Mesenteric fat pad (tissue), 1 donor: Measurements from ENCODE around the gene TMEM132E. TPM values are rescaled to one million over a fixed set of nuclear protein-coding genes. Genes with fewer than 3 reads are reported as not detected.
"Not testable (repeated sequence)": the region's sequence is repeated elsewhere in the genome, so short reads cannot be mapped to it uniquely, and the experiment has no call there.

ENCODE experiments used
- DNase-seq: peaks from one replicate; pipeline ENCODE4 v3.0.0-alpha.2; 2020; ENCODE audit warnings: low spot score
- long read RNA-seq: library from polyadenylated mRNA; unstranded; transcript quantifications from one replicate; pipeline ENCODE4 v2.0.0, GENCODE V29; 2020
- total RNA-seq: library from RNA; stranded (reverse); fragmentation: NEBNext Ultra II Directional; extraction: Animal tissue kit (Norgen Biotek cat#: 25700); gene quantifications from one replicate; pipeline ENCODE4 v1.2.1, GENCODE V29; 2021
- donor health status: DM: yes; HTN: yes; CAD: no.

The TMEM132E gene, protein sequence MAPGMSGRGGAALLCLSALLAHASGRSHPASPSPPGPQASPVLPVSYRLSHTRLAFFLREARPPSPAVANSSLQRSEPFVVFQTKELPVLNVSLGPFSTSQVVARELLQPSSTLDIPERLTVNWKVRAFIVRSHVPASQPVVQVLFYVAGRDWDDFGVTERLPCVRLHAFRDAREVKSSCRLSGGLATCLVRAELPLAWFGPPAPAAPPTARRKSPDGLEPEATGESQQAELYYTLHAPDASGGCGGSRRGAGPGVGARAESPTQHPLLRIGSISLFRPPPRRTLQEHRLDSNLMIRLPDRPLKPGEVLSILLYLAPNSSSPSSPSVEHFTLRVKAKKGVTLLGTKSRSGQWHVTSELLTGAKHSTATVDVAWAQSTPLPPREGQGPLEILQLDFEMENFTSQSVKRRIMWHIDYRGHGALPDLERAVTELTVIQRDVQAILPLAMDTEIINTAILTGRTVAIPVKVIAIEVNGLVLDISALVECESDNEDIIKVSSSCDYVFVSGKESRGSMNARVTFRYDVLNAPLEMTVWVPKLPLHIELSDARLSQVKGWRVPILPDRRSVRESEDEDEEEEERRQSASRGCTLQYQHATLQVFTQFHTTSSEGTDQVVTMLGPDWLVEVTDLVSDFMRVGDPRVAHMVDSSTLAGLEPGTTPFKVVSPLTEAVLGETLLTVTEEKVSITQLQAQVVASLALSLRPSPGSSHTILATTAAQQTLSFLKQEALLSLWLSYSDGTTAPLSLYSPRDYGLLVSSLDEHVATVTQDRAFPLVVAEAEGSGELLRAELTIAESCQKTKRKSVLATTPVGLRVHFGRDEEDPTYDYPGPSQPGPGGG (N-terminal part only)
- total RNA-seq = 0.16 TPM
- long read RNA-seq = 0 reads

DNA sequence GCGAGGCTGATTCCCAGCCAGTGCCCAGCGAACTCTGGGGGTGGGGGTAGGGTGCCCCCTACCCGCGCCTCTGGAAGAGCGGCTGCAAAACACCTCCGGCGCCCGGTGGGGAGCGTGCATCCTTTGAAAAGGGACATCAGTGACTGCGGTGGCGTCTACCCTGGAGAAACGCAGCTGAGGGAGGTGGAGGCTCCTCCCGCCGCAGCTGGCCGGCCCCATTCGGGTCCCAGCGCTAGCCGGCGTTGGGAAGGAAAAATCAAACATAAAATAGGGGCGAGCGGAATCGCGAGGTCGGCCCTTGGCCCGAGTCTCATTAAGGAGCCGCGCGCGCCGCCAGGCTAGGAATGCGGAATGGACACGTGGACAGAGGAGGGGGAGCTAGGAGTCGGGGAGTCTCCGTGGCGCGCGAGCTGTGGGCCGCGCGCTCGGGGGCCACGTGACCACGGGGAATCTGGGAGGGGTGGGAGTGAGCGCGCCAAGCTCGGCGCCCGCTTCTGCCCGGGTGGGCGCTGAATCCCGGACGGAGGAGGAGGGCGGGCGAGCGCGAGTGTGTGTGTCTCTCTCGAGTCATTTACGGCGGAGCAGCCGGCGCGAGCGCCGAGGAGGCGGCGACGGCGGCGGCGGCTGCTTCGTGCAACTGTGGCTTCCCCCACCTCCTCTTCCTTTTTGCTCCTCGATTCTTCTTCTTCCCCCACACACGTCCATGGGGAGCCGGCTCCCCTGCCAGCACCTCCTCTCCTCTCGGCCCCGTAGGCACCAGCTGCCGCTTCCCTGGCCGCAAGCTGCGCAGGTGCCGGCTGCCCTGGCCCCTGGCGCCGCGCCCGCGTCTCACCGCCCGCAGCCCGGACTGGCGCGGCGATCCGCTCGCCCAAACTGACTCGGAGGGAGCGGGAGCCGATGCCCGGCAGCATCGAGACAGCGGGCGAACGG is at the start of gene TMEM132E:
Gene TMEM132E (plus strand): TSS at position 566 of the 930 bp plus-strand sequence. CDS start 1,495 bp downstream, outside the sequence.
- DNase-seq = no peak

DNA sequence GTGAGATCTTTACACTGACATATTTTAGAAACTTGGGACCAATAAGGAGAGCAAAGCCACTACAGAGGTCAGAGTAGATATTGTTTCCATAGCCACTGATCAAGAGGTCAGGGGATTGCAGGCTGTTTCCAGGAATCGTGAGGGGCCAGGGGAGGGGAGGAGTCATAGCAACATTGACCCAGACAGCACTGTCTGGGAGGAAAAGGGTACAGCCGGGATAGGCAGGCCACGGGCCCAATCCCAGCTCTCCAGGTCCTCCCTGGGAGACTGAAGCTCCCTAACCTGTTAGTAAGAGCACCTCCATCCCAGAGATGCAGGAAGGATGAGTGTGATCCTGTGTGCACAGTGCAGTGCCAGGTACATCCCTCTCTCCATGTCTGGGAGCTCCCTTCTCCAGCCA is 48.5 kb upstream of the TMEM132E start:
- no peak for DNase-seq

DNA sequence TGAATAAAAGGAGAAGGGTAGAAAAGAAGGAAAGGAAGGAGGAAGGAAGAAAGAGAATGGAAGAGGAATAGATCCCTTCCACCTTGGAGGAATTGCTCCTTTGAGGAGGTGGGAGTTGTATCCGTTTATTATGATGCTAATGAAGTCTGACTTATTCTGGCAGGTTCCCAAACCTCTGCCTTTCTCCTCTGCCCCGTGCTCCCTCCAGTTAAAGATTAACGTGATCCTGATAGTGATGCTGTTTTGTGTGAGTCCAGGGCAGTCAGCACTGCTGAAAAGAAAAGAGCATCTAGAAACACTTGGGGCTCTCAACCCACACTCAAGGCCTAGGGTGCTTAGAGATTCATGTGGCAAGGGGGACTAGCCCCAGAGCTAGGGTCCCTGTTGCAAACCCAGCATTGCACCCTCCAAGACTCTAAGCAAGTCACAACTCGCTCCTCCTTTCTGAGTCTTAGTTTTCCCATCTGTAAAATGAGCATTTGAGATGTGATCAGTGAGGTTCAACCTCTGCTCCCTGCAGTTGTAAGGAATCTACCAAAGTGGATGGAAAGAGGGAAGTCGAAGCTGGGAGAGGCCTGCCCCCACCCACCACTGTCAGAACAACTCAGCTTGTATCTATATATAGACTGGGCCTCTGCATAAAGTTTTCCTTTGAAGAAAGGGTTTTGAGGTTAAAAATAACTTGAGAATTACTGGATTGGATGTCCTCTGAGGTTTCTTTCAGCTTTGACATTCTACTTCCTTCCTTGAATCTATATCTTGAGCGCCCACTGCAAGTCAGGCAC is 46.9 kb upstream of the TMEM132E start:
- DNase-seq = no peak

DNA sequence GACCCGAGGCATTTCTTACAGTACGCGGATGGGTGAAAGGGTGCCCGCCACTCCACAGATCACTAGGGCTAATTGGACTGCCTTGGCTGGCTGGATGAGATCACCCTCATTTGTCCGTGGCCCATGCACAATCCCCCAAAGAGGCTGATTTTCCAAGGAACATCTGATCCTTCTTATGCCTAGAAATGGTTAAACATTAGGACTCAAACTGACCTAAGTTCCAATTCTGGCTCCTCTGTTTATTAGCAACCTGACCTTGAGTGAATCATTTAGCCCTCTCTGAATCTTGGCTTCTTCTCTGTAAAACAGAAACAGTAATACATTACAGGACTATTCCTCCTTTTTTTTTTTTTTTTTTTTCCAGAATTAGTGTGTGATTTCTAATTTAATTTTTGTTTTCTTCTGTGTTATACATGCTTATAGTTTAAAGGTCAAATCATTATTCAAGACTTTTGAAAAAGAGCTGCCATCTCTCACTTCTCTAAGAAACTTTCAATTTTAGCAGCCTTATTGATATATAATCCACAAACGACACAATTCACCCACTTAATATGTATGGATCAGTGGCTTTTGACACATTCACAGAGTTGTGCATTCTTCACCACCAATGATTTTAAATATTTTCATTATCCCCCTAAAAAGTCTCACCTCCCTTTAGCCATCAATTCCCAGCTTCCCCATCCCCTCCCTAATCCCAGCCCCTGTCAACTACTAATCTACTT is 45.4 kb upstream of the TMEM132E start:
- DNase-seq = no peak

DNA sequence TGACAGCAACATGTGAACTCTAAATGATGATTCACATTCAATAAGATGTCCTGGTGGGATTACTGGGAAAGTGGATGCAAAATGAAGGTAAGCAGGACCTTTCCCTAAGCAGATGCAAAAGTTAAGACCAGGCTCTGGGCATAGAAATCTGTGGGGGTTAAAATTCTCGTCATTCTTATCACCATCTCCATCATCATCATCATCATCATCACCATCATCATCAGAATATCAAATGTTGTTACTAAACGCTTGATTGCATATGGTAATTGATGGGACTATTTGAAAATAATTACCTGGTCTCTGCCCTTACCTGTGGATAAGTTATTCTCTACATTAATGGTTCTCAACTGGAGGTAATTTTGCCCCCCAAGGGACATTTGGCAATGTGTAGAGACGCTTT is 41.9 kb upstream of the TMEM132E start:
- DNase-seq = no peak

DNA sequence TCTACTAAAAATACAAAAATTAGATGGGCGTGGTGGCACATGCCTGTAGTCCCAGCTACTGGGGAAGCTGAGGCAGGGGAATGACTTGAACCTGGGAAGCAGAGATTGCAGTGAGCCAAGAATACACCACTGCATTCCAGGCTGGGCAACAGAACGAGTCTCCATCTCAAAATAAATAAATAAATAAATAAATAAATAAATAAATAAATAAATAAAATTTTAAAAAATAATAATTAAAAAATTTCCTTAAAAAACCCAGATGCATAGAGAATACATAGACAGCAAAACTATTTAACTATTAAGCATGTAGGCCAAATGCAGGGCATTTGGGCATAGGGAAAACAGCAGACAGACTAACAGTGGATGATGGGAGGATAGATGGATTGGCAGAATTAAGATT is 40.8 kb upstream of the TMEM132E start:
- not testable (repeated sequence) for DNase-seq

DNA sequence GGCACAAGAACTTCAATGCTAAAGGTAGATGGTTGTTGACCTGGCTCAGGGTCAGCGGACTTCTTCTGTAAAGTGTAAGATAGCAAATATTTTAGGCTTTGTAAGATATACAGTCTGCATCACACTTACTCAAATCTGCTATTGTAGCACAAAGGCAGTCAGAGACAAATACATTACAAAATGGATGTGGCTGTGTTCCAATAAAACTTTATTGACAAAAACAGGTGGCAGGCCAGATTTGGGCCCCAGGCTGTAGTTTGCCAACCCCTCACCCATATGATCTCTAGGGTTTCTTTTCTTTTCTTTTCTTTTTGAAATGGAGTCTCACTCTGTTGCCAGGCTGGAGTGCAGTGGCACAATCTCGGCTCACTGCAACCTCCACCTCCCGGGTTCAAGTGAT is 39.5 kb upstream of the TMEM132E start:
- no peak for DNase-seq

DNA sequence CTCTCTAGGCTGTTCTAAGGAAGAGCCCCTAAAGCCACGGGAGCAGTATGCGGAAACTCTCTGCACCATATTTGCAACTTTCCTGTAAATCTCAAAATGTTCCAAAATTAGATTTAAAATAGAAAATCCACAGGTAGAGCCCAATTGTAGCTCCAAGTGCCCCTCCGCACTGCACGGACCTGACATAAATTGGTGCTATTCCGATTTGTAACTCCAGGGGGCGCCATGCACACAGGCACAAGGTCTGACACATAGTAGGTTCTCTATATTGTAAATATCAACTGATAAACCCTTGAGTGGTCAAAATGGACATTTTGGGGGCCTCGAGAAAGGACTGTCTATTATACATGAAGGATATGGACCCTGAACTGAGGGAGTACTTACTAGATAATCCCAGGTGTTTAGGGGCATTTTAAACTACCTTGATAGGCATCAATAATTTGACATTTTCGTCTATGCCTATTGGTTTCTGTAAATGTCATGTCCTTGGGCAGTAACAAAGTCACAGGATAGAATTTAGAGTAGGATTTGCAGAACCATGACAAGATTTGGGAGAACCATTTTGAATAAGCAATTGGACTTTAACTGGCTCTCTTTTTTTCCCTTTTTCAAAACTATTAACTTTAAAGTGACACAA is 36.6 kb upstream of the TMEM132E start:
- peak; percentile 55 for DNase-seq

DNA sequence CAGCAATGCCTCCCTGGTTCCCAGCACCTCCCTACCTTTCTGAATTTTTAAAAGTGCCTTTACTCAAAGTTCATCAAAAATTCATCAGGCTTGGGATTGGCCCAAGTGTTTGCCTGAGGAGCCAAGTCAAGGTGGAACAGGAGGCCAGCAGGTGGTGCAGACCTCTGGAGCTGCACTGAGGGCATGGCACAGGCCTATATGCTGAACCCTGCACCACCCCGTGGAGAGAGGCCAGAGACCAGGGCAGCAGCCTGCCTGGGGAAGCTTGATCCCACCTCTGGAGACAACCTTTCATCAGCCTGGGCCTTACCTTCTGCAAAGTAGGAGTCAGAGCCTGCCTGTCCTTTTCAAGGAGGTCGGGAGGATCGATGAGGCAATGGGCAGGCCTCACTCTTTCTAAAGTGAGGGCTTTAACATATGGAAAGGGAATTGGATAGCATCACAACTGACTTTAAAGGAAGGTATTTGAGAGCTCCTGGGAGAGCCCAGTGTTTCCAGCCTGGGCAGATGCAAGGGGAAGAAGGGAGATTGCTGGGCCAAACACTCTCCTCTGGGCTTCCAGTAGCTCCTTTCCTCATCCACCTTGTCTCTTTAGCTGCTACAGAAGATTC is 31.8 kb upstream of the TMEM132E start:
- DNase-seq = no peak

DNA sequence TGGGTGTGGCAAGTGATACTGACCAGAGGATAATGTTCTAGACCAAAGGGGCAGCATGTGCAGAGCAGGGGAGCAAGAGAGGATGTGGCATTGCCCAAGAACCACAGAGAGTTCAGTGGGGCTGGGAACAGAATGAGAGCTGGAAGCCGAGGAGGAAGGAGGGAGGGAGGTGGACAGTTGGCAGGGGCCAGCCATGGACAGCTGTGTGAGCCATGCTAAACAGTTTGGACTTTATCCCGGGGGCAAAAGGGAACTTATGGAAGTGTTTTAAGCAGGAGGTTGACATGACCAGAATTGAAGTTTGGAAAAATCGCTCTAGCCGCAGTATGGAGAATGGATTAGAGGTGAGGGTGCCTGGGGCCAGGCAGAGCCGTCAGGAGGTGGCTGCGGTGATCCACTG is 29.4 kb upstream of the TMEM132E start:
- no peak for DNase-seq

DNA sequence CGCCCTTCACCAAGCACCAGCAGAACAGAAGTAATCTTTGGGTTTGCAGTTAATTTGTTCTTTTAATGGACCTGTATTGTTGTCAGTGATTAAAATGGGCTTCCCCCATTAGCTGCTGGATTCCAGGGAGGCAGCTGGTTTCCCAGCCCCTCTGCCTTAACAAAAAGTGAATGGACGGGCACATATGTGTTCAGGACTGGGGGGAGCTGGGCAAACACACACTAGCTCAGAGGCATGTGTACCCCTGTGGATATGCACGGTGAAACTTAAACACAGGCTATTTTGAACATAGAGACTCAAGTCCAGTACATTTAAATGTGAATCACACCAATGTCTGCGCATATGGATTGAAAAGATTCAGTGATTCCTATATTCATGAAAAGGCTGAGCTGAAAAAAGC is 25.5 kb upstream of the TMEM132E start:
- DNase-seq = no peak

DNA sequence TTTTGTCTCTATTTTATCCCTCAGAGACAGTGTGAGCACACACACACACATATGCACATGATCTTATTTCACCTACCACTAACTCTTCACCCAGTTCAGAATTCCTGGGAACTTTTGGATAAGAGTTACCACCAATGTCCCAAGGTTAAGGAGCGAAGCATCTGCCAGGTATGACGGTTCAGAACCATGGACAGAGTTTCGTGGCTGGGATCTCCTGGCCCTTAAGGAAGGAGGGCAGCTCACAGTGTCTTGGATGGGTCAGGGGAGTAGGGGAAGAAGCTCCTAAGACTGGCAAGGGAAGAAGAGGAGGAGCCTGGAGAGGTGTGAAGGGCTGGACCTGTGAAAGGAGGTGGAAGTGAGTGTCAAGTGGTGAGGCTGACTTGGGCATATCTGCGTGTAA is 23.0 kb upstream of the TMEM132E start:
- DNase-seq = no peak

DNA sequence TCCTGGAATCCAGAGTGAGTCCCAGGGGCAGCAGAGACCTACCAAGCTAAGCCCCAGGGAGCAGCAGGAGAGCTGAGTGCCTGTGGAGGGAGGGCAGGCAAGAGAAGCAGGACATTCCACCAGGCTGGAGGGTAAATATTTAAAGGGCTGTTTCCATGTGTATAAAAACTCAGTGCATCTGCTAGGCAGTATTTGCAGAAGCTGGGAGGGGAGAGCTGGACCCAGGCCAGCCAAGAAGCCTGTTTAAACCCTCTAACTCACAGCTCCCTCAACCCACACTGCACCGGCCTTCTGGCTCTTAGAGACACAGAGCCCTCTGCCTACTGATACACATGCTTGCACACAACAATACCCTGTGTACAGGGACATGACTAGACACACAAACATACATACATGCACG is 22.5 kb upstream of the TMEM132E start:
- DNase-seq = peak; percentile 33

DNA sequence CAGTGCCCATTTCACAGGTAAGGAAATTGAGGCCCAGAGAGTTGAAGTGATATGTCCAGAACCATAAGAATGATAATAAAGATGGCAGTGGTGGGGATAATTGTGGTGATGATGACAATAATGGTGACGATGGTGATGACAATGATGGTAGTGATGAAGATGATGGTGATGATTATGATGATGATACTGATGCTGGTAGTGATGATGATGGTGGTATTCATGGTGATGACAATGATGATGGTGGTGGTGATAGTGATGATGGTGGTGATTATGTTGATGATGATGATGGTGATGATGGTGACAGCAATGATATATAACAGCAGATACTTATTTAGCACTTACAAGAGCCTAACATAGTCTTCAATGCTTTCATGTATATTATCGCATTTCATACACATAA is 18.1 kb upstream of the TMEM132E start:
- no peak for DNase-seq

DNA sequence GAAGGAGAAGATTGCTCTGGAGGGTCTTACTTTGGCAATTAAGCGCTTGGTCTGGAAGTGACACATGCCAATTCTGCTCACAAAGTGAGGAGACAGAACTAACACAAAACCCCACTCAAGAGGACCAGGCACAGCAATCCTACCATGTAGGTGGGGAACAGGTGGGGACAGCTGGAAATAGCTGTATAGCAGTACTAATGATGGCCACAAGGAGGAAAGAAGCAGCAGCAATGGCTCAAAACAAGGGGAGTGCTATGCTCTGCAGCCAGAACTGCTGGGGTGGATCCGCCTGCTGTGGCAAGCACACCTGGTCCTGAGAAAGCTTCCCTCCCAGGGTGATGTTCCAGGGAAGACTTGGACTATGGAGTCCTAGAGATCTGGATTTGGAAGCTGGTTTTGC is 17.0 kb upstream of the TMEM132E start:
- DNase-seq = no peak

DNA sequence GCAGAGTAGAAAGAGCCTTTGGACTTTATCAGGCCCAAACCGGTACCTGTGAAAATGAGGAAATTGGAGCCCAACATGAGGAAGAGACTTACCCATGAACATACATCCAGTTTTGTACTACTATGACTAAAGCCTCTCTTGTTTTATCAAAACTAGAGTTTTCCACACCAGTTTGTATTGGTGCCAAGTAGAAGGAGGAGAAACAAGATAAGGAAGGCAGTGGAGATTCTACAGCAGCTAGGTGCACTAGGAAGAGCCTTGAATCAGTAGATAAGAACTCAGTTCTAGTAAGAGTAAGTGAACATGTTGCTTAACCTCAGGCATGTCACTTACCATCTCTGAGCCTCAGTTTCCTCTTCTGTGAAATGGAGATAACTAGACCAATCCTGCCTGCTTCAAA is 13.7 kb upstream of the TMEM132E start:
- DNase-seq = no peak

DNA sequence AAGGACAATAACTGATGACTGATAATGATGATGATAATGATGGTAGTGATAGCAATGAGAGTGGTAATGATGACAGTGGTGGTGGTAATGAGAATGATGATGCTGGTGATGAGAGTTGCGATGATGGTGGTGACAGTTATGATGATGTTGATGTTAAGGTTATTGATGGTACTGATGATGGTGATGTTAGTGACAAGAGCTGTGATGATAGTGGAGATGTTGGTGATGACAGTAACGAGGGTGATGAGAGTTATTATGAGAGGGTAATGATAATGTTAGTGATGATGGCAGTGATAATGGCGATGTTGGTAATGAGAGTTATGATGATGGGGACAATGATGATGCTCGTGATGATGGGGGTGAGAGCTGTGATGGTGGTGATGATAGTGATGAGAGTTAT is 13.2 kb upstream of the TMEM132E start:
- DNase-seq = no peak

DNA sequence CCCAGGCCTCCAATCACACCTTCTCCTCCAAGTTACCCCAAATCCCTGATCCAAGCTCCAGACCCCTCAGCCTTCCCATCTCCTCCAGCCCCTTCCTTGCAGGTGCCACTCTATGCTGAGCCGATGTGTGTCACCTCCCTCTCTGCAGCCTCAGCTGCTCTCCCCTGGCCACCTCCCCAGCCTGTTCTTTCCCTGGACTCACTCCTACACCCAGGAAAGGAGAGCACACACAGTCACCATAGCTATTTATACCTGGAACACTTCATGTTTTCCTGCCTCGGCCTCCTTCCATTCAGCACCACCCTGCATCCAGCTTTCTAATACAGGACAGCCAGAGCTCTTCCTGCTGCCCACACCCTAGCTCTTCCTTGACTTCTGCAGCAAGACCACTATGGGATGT is 12.5 kb upstream of the TMEM132E start:
- DNase-seq = no peak
